COLO668 (cell line): ENCODE data around the gene YWHAG.
"Not testable (repeated sequence)": the region's sequence is repeated elsewhere in the genome, so short reads cannot be mapped to it uniquely, and the experiment has no call there.

ENCODE experiments used
- DNase-seq: peaks from one replicate; lab custom pipeline; 2025; ENCODE audit not compliant: unreplicated experiment; lab: John Stamatoyannopoulos, UW

Gene YWHAG

GRCh38 chr7:76325811-76326210 lies 33.0 kb downstream of the YWHAG start:
- DNase-seq: no peak

- no peak for DNase-seq
Measured at GRCh38 chr7:76325092-76325491, 33.7 kb downstream of the YWHAG start.

- DNase-seq: peak; percentile 60
Measured at GRCh38 chr7:76318488-76319353, 40.1 kb downstream of the YWHAG start.

- peak; percentile 98 for DNase-seq
Measured at GRCh38 chr7:76317782-76318487, 40.9 kb downstream of the YWHAG start.

- DNase-seq: no peak
Measured at GRCh38 chr7:76316984-76317781, 41.6 kb downstream of the YWHAG start.

- DNase-seq: peak; percentile 11
Measured at GRCh38 chr7:76315364-76315763, 43.4 kb downstream of the YWHAG start.

GRCh38 chr7:76314740-76315139 lies 44.1 kb downstream of the YWHAG start:
- not testable (repeated sequence) for DNase-seq

GRCh38 chr7:76314042-76314721 lies 44.6 kb downstream of the YWHAG start:
- DNase-seq: peak; percentile 88

- DNase-seq: not testable (repeated sequence)
Measured at GRCh38 chr7:76311838-76312237, 47.0 kb downstream of the YWHAG start.

- peak; percentile 72 for DNase-seq
Measured at GRCh38 chr7:76310102-76310957, 48.5 kb downstream of the YWHAG start.

GRCh38 chr7:76309341-76310101 lies 49.3 kb downstream of the YWHAG start:
- DNase-seq: not testable (repeated sequence)

- not testable (repeated sequence) for DNase-seq
Measured at GRCh38 chr7:76308874-76309273, 49.9 kb downstream of the YWHAG start.

GRCh38 chr7:76304888-76305375 lies 53.9 kb downstream of the YWHAG start:
- DNase-seq: no peak

- peak; percentile 82 for DNase-seq
Measured at GRCh38 chr7:76303202-76304147, 55.3 kb downstream of the YWHAG start.

GRCh38 chr7:76302347-76303201 lies 56.2 kb downstream of the YWHAG start, which contains the start of gene HSPB1:
TSS of gene HSPB1 (plus strand) at chr7:76302673. CDS start at chr7:76302713, 40 bp downstream.
- peak; percentile 82 for DNase-seq

GRCh38 chr7:76301000-76301399 lies 57.8 kb downstream of the YWHAG start:
- DNase-seq: no peak
